ENCODE results near the gene EZH2. TPM values are rescaled to one million over a fixed set of nuclear protein-coding genes. Genes with fewer than 3 reads are reported as not detected.

The EZH2 gene
- total and polyA plus RNA-seq, 2 donors (not counting 1 experiment from before 2014, with no cell fraction given), result 7.1 to 10.1 TPM

- no peaks in the 10 kb centered on the region for H3K4me1 ChIP-seq (ENCODE audit: control insufficient read depth, extremely low read depth, insufficient read depth, low read length)
- H4K20me1 ChIP-seq (ENCODE audit: control insufficient read depth, extremely low read depth, insufficient read depth, low read length), result no peaks in the 10 kb centered on the region
- no peak for TF ChIP-seq CTCF (conservative IDR thresholded peaks at IDR 0.05 in 1 of 2, IDR thresholded peaks at IDR 0.05 in 1 of 2; ENCODE audit: low read depth in 1 of 2, low read length in 2 of 2)
- no peak for TF ChIP-seq EZH2 (IDR thresholded peaks at IDR 0.05; ENCODE audit: low read length, missing control alignments)
- no peak overlapping the region for H2AFZ ChIP-seq (ENCODE audit: low read length)
- DNase-seq (ENCODE audit: low read depth in 2 of 2), result no peak
- no peak overlapping the region for H3K4me2 ChIP-seq (ENCODE audit: extremely low read depth, insufficient read depth, low read length)
- H3K79me2 ChIP-seq (ENCODE audit: control insufficient read depth, insufficient read depth, low read length), result no peaks in the 10 kb centered on the region
- no peaks in the 10 kb centered on the region for H3K9me3 ChIP-seq (ENCODE audit: control insufficient read depth, insufficient read depth, low read depth, low read length)
- no peak overlapping the region for H3K4me3 ChIP-seq (replicated peaks in 1 of 4; ENCODE audit: control extremely low read depth in 1 of 4, insufficient read depth in 1 of 4, low read depth in 3 of 4, low read length in 4 of 4)
- no peak overlapping the region for H3K9ac ChIP-seq (ENCODE audit: insufficient read depth, low read length)
- H3K27ac ChIP-seq (ENCODE audit: insufficient read depth, low read length), result no peak overlapping the region
- H3K27me3 ChIP-seq (ENCODE audit: control insufficient read depth, insufficient read depth, low read length), result no peaks in the 10 kb centered on the region
- H3K36me3 ChIP-seq (ENCODE audit: control insufficient read depth, insufficient read depth, low read length), result peaks cover 9% of the 10 kb centered on the region
Observed at GRCh38 chr7:148789220-148789619, 94.9 kb downstream of the EZH2 start.

- Histone ChIP-seq H3K4me3 (replicated peaks in 1 of 4; ENCODE audit: control extremely low read depth in 1 of 4, insufficient read depth in 1 of 4, low read depth in 3 of 4, low read length in 4 of 4) (no peak overlapping the region), H3K27me3 (ENCODE audit: control insufficient read depth, insufficient read depth, low read length) (no peaks in the 10 kb centered on the region), H3K79me2 (ENCODE audit: control insufficient read depth, insufficient read depth, low read length) (no peaks in the 10 kb centered on the region), H2AFZ (ENCODE audit: low read length) (no peak overlapping the region), H3K4me2 (ENCODE audit: extremely low read depth, insufficient read depth, low read length) (no peak overlapping the region), H3K36me3 (ENCODE audit: control insufficient read depth, insufficient read depth, low read length) (peaks cover 13% of the 10 kb centered on the region), H3K9ac (ENCODE audit: insufficient read depth, low read length) (no peak overlapping the region), H3K4me1 (ENCODE audit: control insufficient read depth, extremely low read depth, insufficient read depth, low read length) (no peaks in the 10 kb centered on the region), H3K9me3 (ENCODE audit: control insufficient read depth, insufficient read depth, low read depth, low read length) (no peaks in the 10 kb centered on the region), H4K20me1 (ENCODE audit: control insufficient read depth, extremely low read depth, insufficient read depth, low read length) (no peaks in the 10 kb centered on the region), H3K27ac (ENCODE audit: insufficient read depth, low read length) (no peak overlapping the region)
- DNase-seq (ENCODE audit: low read depth in 2 of 2), result no peak
- no peak for TF ChIP-seq EZH2 (IDR thresholded peaks at IDR 0.05; ENCODE audit: low read length, missing control alignments)
- no peak for TF ChIP-seq CTCF (conservative IDR thresholded peaks at IDR 0.05 in 1 of 2, IDR thresholded peaks at IDR 0.05 in 1 of 2; ENCODE audit: low read depth in 1 of 2, low read length in 2 of 2)
Observed at GRCh38 chr7:148787571-148788295, 96.4 kb downstream of the EZH2 start.

- H3K36me3 ChIP-seq (ENCODE audit: control insufficient read depth, insufficient read depth, low read length), result peaks cover 13% of the 10 kb centered on the region
- TF ChIP-seq EZH2 (IDR thresholded peaks at IDR 0.05; ENCODE audit: low read length, missing control alignments) (no peak), CTCF (conservative IDR thresholded peaks at IDR 0.05 in 1 of 2, IDR thresholded peaks at IDR 0.05 in 1 of 2; ENCODE audit: low read depth in 1 of 2, low read length in 2 of 2) (no peak)
Observed at GRCh38 chr7:148783801-148784527, 100.1 kb downstream of the EZH2 start.

More at GRCh38 chr7:148783801-148784527, 100.1 kb downstream of the EZH2 start:
- peaks cover under 1% of the 10 kb centered on the region for H4K20me1 ChIP-seq (ENCODE audit: control insufficient read depth, extremely low read depth, insufficient read depth, low read length)
- H3K9ac ChIP-seq (ENCODE audit: insufficient read depth, low read length), result no peak overlapping the region
- H3K4me2 ChIP-seq (ENCODE audit: extremely low read depth, insufficient read depth, low read length), result no peak overlapping the region
- no peaks in the 10 kb centered on the region for H3K79me2 ChIP-seq (ENCODE audit: control insufficient read depth, insufficient read depth, low read length)
- no peak overlapping the region for H3K27ac ChIP-seq (ENCODE audit: insufficient read depth, low read length)
- no peak overlapping the region for H3K4me3 ChIP-seq (replicated peaks in 1 of 4; ENCODE audit: control extremely low read depth in 1 of 4, insufficient read depth in 1 of 4, low read depth in 3 of 4, low read length in 4 of 4)
- no peaks in the 10 kb centered on the region for H3K27me3 ChIP-seq (ENCODE audit: control insufficient read depth, insufficient read depth, low read length)
- no peak overlapping the region for H2AFZ ChIP-seq (ENCODE audit: low read length)
- H3K4me1 ChIP-seq (ENCODE audit: control insufficient read depth, extremely low read depth, insufficient read depth, low read length), result no peaks in the 10 kb centered on the region
- no peaks in the 10 kb centered on the region for H3K9me3 ChIP-seq (ENCODE audit: control insufficient read depth, insufficient read depth, low read depth, low read length)
- no peak for DNase-seq (ENCODE audit: low read depth in 2 of 2)
